ENCODE results near the gene UPF1. TPM values are rescaled to one million over a fixed set of nuclear protein-coding genes. Genes with fewer than 3 reads are reported as not detected.

UPF1 gene
- total RNA-seq, 3 donors from 2014 or later, result 59.8 to 83.6 (median 75.2) TPM

DNA sequence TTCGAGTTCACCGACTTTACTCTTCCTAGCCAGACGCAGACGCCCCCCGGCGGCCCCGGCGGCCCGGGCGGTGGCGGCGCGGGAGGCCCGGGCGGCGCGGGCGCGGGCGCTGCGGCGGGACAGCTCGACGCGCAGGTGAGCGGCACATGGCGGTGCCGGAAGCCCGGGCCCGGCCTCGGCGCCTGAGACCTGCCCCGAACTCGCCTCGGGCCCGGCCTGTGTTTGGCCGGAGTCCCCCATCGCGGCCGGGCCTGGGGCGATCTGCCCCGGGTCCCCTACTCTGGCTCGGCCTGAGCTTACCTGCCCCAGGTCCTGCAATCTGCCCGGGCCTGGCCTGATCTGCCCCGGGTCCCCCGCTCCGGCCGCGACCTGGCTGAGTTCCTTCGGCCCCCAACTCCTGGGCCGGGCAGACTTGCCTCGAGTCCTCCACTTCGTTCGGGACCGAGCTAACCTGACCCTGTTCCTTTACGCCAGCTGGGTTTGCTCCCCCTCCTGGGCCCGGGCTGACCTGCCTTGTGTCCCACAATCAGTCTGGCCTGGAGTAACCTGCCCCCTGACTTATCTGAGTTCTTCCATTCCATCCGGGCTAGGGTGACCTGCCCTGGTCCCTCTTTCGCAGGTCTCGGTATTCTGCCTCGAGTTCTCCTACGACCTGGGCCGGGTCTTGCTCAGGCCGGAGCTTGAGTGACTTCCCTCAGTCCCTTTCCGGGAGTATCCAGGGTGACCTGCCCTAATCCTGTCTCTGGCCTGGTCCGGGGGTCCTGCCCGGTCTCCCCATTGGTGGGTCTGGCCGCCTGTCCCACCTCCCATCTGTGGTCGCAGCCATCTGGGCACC lies 764 bp downstream of the UPF1 start:
- DNase-seq (ENCODE audit: low spot score in 2 of 2), result no peak
- Histone ChIP-seq H3K4me1 (no peaks in the 10 kb centered on the region), H3K36me3 (no peaks in the 10 kb centered on the region), H3K9me3 (no peaks in the 10 kb centered on the region), H3K4me3 (peak overlapping the region; percentile 88 to 96 (median 92)), H3K27ac (peak overlapping the region; percentile 93 to 96), H3K27me3 (no peaks in the 10 kb centered on the region)
- intact Hi-C loops (cut with DNase I; ENCODE audit: low total_unique reads), result no loop called here
- TF ChIP-seq, protein P1, sequence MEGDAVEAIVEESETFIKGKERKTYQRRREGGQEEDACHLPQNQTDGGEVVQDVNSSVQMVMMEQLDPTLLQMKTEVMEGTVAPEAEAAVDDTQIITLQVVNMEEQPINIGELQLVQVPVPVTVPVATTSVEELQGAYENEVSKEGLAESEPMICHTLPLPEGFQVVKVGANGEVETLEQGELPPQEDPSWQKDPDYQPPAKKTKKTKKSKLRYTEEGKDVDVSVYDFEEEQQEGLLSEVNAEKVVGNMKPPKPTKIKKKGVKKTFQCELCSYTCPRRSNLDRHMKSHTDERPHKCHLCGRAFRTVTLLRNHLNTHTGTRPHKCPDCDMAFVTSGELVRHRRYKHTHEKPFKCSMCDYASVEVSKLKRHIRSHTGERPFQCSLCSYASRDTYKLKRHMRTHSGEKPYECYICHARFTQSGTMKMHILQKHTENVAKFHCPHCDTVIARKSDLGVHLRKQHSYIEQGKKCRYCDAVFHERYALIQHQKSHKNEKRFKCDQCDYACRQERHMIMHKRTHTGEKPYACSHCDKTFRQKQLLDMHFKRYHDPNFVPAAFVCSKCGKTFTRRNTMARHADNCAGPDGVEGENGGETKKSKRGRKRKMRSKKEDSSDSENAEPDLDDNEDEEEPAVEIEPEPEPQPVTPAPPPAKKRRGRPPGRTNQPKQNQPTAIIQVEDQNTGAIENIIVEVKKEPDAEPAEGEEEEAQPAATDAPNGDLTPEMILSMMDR (IDR thresholded peaks at IDR 0.05), result no peak
- TF ChIP-seq POLR2AphosphoS5 (IDR thresholded peaks at IDR 0.05), result no peak
- TF ChIP-seq POLR2A (IDR thresholded peaks at IDR 0.05), result no peak

DNA sequence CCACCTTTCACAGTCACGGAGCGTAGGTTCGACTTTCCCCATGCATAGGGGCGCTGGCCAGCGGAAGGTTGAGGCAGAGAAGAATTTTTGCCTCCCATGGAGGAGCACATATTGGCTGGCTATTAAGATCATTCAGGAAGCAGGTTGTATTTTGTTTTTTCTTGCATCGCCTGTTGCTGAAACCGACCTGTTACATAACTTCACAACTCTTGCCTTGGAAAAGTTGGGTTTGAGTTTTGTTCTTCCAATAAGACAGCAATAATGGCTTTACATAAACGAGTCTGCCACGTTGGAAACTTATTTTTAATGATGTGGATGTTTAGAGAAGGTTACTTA lies 1.4 kb downstream of the UPF1 start:
- Histone ChIP-seq H3K9me3 (no peaks in the 10 kb centered on the region), H3K4me1 (no peaks in the 10 kb centered on the region), H3K27ac (peak overlapping the region; percentile 93 to 96), H3K4me3 (peak overlapping the region; percentile 88 to 96 (median 92)), H3K36me3 (no peaks in the 10 kb centered on the region), H3K27me3 (no peaks in the 10 kb centered on the region)
- intact Hi-C loops (cut with DNase I; ENCODE audit: low total_unique reads), result no loop called here
- no peak for DNase-seq (ENCODE audit: low spot score in 2 of 2)
- no peak for TF ChIP-seq POLR2AphosphoS5 (IDR thresholded peaks at IDR 0.05)
- TF ChIP-seq, protein P1 (IDR thresholded peaks at IDR 0.05), result no peak
- no peak for TF ChIP-seq POLR2A (IDR thresholded peaks at IDR 0.05)

DNA sequence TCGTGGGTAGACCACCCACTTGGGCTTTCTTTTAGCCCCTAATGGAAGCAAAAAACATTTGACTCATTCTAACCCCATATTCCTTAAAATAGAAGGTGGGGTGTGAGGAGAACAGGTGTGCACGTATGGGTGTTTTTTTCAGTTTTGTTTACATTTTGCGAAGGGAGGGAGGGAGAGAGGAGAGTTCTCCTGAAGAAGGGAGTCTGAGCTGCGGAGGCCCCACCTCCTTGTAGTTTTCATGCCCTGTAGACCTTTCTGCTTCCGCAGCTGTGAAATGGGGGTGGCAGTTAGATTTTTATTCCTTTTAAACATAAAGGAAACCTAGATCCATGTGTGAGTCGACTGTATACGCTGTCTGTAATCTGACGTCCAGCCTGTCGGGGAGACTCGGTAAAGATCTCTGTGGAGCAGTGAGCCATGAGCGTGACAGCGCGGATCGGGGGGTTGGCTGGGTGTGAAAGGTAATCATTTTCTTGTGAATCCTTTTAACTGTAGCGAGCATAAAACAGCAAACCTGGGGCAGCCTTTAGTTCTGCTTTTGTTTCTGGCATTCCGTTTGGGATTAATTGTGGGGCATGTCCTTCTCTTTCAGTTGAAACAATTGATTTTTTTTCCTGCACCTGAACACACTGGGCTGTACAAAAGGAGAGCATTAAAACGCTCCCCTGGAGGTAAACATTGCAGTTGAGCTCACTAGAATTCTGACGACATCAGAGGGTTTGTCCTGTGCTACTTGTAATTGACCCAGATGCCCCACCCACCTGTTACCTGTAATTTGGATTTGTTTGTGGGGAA lies 2.3 kb downstream of the UPF1 start:
- H3K4me3 ChIP-seq, result peak overlapping the region; percentile 88 to 96 (median 92)
- H3K27ac ChIP-seq, result peak overlapping the region; percentile 93 to 96
- no peaks in the 10 kb centered on the region for H3K9me3 ChIP-seq
- DNase-seq (ENCODE audit: low spot score in 2 of 2), result no peak
- H3K4me1 ChIP-seq, result no peaks in the 10 kb centered on the region
- H3K36me3 ChIP-seq, result no peaks in the 10 kb centered on the region
- no peaks in the 10 kb centered on the region for H3K27me3 ChIP-seq
- TF ChIP-seq, protein P1 (IDR thresholded peaks at IDR 0.05), result no peak
- TF ChIP-seq POLR2A (IDR thresholded peaks at IDR 0.05), result no peak
- TF ChIP-seq POLR2AphosphoS5 (IDR thresholded peaks at IDR 0.05), result no peak
- intact Hi-C loops (cut with DNase I; ENCODE audit: low total_unique reads), result no loop called here

DNA sequence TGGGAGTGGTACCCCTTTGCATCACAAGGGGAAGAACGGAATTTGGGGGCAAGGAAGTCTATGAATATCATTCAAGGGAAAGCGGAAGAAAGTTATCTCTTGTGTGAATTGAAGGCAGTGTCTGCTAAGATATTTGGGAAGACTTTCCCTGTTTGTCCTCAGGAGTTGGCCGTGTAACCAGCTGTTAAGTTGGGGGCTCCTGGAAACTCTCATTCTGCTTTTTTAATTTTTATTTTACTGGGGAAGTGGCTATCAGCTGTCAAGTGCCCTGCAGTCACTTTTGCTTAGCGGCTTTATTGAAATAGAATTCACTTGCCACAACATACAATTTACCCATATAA lies 2.9 kb downstream of the UPF1 start:
- H3K36me3 ChIP-seq, result no peaks in the 10 kb centered on the region
- H3K27ac ChIP-seq, result no peak overlapping the region
- peak overlapping the region in 2 of 3 donors; percentile 88 to 96 for H3K4me3 ChIP-seq
- H3K4me1 ChIP-seq, result peaks cover 3 to 4% of the 10 kb centered on the region in 2 donors
- H3K9me3 ChIP-seq, result no peaks in the 10 kb centered on the region
- TF ChIP-seq POLR2AphosphoS5 (IDR thresholded peaks at IDR 0.05) (no peak), POLR2A (IDR thresholded peaks at IDR 0.05) (no peak)
- TF ChIP-seq, protein P1 (IDR thresholded peaks at IDR 0.05), result no peak
- intact Hi-C loops (cut with DNase I; ENCODE audit: low total_unique reads), result no loop called here
- no peak for DNase-seq (ENCODE audit: low spot score in 2 of 2)
- no peaks in the 10 kb centered on the region for H3K27me3 ChIP-seq
